ENCODE measurements around the gene C16orf87. TPM values are rescaled to one million over a fixed set of nuclear protein-coding genes. Genes with fewer than 3 reads are reported as not detected.
A peak's percentile ranks its signal among the peaks of the same experiment; 100 is the strongest.

Gene C16orf87
- polyA plus RNA-seq, 2 of the 4 experiments (the other 2 are of a cell fraction): 10.8 to 17.1 TPM

GRCh38 chr16:46793841-46794240 lies 37.1 kb downstream of the C16orf87 start (continued):
- TF ChIP-seq FOXS1 (CRISPR knock-in tag; IDR thresholded peaks at IDR 0.05) (no peak), POLR2AphosphoS2 (conservative IDR thresholded peaks at IDR 0.05; ENCODE audit: low read length) (no peak), EHMT2 (IDR thresholded peaks at IDR 0.05; ENCODE audit: low read depth) (no peak), NPAS2 (CRISPR knock-in tag; IDR thresholded peaks at IDR 0.05; ENCODE audit: borderline replicate concordance) (no peak), HOXA7 (CRISPR knock-in tag; IDR thresholded peaks at IDR 0.05) (no peak), E2F6 (IDR thresholded peaks at IDR 0.05; ENCODE audit: borderline replicate concordance, low read depth) (no peak), RFX5 (IDR thresholded peaks at IDR 0.05) (no peak)
- TF ChIP-seq, protein P1, sequence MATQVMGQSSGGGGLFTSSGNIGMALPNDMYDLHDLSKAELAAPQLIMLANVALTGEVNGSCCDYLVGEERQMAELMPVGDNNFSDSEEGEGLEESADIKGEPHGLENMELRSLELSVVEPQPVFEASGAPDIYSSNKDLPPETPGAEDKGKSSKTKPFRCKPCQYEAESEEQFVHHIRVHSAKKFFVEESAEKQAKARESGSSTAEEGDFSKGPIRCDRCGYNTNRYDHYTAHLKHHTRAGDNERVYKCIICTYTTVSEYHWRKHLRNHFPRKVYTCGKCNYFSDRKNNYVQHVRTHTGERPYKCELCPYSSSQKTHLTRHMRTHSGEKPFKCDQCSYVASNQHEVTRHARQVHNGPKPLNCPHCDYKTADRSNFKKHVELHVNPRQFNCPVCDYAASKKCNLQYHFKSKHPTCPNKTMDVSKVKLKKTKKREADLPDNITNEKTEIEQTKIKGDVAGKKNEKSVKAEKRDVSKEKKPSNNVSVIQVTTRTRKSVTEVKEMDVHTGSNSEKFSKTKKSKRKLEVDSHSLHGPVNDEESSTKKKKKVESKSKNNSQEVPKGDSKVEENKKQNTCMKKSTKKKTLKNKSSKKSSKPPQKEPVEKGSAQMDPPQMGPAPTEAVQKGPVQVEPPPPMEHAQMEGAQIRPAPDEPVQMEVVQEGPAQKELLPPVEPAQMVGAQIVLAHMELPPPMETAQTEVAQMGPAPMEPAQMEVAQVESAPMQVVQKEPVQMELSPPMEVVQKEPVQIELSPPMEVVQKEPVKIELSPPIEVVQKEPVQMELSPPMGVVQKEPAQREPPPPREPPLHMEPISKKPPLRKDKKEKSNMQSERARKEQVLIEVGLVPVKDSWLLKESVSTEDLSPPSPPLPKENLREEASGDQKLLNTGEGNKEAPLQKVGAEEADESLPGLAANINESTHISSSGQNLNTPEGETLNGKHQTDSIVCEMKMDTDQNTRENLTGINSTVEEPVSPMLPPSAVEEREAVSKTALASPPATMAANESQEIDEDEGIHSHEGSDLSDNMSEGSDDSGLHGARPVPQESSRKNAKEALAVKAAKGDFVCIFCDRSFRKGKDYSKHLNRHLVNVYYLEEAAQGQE (IDR thresholded peaks at IDR 0.05): no peak

- Histone ChIP-seq H3K4me1 (0 out of 3 replicates have a peak, but pooled peaks cover 3% of the 10 kb centered on the region), H3K4me3 (peak overlapping the region; percentile 66; the same call in 2 of the 3 replicates), H3K9me3 (peaks cover 5% of the 10 kb centered on the region; the same call in 1 of the 3 replicates), H3K4me2 (peak overlapping the region; percentile 84), H3K27ac (peak overlapping the region; percentile 71 to 89; a peak in 5 of 6 replicates)
- WGBS (ENCODE audit: missing lambda C conversion rate): 69% methylated on average over 8 of the region's 8 CpGs
- TF ChIP-seq TFCP2L1 (CRISPR knock-in tag; IDR thresholded peaks at IDR 0.05): no peak
- no peak for TF ChIP-seq ZFP36 (IDR thresholded peaks at IDR 0.05; ENCODE audit: borderline replicate concordance, partially characterized antibody)
- no peak for TF ChIP-seq CHD4 (IDR thresholded peaks at IDR 0.05; ENCODE audit: borderline replicate concordance)
- no peak for TF ChIP-seq RFX5 (IDR thresholded peaks at IDR 0.05)
- TF ChIP-seq SMC3 (IDR thresholded peaks at IDR 0.05): no peak
- TF ChIP-seq CBX2 (IDR thresholded peaks at IDR 0.05; ENCODE audit: borderline replicate concordance, low read depth): no peak
- TF ChIP-seq HOXA7 (CRISPR knock-in tag; IDR thresholded peaks at IDR 0.05): no peak
- TF ChIP-seq SREBF2 (IDR thresholded peaks at IDR 0.05): no peak
- no peak for TF ChIP-seq RARB (CRISPR knock-in tag; IDR thresholded peaks at IDR 0.05)
- no peak for TF ChIP-seq MAFK (IDR thresholded peaks at IDR 0.05; ENCODE audit: partially characterized antibody)
- no peak for TF ChIP-seq MYC (IDR thresholded peaks at IDR 0.05; ENCODE audit: borderline replicate concordance, low read length)
- TF ChIP-seq RNF2 (IDR thresholded peaks at IDR 0.05; ENCODE audit: borderline replicate concordance, low read depth): no peak
- ATAC-seq (peak; percentile 14 to 27; a peak in 4 of 6 replicates), DNase-seq (ENCODE audit: low read depth in 1 of 2, low spot score in 1 of 2) (no peak), FAIRE-seq (peak; percentile 86)
- CTCF ChIA-PET: interaction anchor here (1.2 to 1.9 kb wide), 3 partner anchors 10 to 117 kb away, joined by 3 to 7 read pairs (median 4); no protein-coding TSS in a partner anchor
- POLR2A ChIA-PET: interaction anchor here (0.5 to 1.3 kb wide), 6 partner anchors 10 to 240 kb away, joined by 4 to 13 read pairs (median 6); partner anchors contain the start of genes C16orf87 and GPT2
Measured at GRCh38 chr16:46790599-46791270, 40.2 kb downstream of the C16orf87 start.
